ENCODE results near the gene LMLN. TPM values are rescaled to one million over a fixed set of nuclear protein-coding genes. Genes with fewer than 3 reads are reported as not detected.

Gene LMLN
- total and polyA plus RNA-seq, 2 of the 13 experiments (the other 11 are each of a cell fraction or from before 2014, with no cell fraction given): 1.2 to 1.8 TPM

- TF ChIP-seq SOX6 (IDR thresholded peaks at IDR 0.05) (no peak), SOX6 (CRISPR knock-in tag; IDR thresholded peaks at IDR 0.05) (0 out of 2 replicates have a peak, but pooled peaks have one; percentile 5), JARID2 (CRISPR knock-in tag; IDR thresholded peaks at IDR 0.05; ENCODE audit: insufficient replicate concordance) (no peak), EHMT2 (IDR thresholded peaks at IDR 0.05; ENCODE audit: borderline replicate concordance, low read depth, low read length) (no peak), U2AF2 (IDR thresholded peaks at IDR 0.05; ENCODE audit: low read depth, low read length) (no peak), TRIM22 (IDR thresholded peaks at IDR 0.05) (no peak), ZNF782 (CRISPR knock-in tag; IDR thresholded peaks at IDR 0.05; ENCODE audit: borderline replicate concordance) (no peak), ZC3H4 (CRISPR knock-in tag; IDR thresholded peaks at IDR 0.05; ENCODE audit: borderline replicate concordance) (no peak), HNF1B (CRISPR knock-in tag; IDR thresholded peaks at IDR 0.05) (no peak), HOXA5 (CRISPR knock-in tag; IDR thresholded peaks at IDR 0.05) (no peak), ZNF83 (CRISPR knock-in tag; IDR thresholded peaks at IDR 0.05; ENCODE audit: borderline replicate concordance) (no peak), ZBTB49 (CRISPR knock-in tag; IDR thresholded peaks at IDR 0.05; ENCODE audit: borderline replicate concordance) (no peak), ZBTB43 (CRISPR knock-in tag; conservative IDR thresholded peaks at IDR 0.05) (no peak), SRF (IDR thresholded peaks at IDR 0.05; ENCODE audit: low read depth, low read length) (no peak), ZKSCAN1 (IDR thresholded peaks at IDR 0.05; ENCODE audit: low read length) (0 out of 2 replicates have a peak, but pooled peaks have one; percentile 61), ZSCAN21 (CRISPR knock-in tag; IDR thresholded peaks at IDR 0.05; ENCODE audit: borderline replicate concordance) (no peak), ZNF276 (CRISPR knock-in tag; IDR thresholded peaks at IDR 0.05; ENCODE audit: low read depth) (no peak), POGZ (CRISPR knock-in tag; IDR thresholded peaks at IDR 0.05) (no peak), ZNF431 (CRISPR knock-in tag; IDR thresholded peaks at IDR 0.05; ENCODE audit: borderline replicate concordance, low read depth) (no peak), ZNF724P (CRISPR knock-in tag; IDR thresholded peaks at IDR 0.05; ENCODE audit: borderline replicate concordance) (no peak)
Observed at GRCh38 chr3:197957790-197958133, 2.3 kb upstream of the LMLN start (continued).

Measured in HepG2 (cell line).